GM19452 (cell line): ENCODE data around the gene DDX10.
"Not testable (repeated sequence)": the region's sequence is repeated elsewhere in the genome, so short reads cannot be mapped to it uniquely, and the experiment has no call there.

Source experiments
- ATAC-seq: cut with Tn5 transposase; IDR thresholded peaks from one replicate; pipeline ENCODE4 v1.9.1; 2021; ENCODE audit not compliant: unreplicated experiment

DDX10 gene

DNA sequence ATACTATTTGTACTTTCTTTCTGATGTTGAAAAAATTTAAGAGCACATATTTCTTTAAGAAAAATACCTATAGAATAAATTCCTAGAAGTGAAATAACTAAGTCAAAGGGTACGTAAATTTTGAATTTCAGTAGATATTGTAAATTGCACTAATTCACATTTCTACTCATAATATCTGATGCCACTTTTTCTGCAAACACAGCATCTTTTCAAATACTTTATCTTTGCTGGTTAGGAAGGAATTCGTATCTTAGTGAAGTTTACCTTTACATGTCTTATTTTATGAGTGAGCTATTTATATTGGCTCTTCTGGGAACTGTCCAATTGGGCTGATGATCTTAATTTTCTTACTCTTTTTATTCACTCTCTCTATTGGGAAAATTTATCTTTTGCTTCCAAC is 148.2 kb downstream of the DDX10 start:
- no peak for ATAC-seq

DNA sequence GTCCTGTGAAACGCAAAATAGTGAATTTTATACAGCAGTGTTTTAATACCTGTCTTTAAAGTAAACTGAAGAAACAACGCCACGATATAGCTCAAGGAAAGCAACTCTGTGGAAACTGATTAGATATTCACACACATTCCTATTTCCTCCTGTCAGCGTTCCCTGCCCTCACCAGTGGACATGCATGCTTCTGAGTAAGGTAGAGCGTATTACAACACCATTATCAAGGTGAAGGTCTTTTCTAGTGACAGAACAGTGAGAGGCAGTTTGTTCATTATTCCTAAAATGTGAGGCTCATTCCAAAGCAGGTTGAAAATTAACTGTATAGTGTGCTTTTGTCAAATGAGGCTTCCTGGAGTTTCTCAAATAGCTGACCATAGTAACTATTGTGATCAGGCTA is 153.1 kb downstream of the DDX10 start:
- no peak for ATAC-seq

- ATAC-seq, result no peak
These were observed 154.1 kb downstream of the DDX10 start for GRCh38 chr11:108818971-108819370.

DNA sequence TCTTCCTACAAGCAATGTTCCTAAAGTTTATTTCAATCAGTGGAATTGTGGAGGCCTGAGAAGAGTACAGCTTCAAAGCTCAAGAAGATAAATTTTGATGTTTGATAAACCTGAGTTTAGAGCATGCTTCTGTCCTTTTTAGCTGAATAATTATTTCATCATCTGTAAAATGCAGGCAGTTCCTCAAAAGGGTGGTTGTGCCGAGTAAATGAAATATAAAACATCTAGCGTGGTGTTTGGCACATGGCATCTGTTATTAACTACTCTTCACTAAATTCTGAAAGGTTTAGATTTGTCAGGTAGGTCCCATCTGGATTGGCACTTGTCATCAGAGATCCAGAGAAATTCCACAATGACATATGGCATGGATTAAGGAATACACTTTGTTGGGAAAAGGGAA is 155.1 kb downstream of the DDX10 start:
- ATAC-seq, result no peak

DNA sequence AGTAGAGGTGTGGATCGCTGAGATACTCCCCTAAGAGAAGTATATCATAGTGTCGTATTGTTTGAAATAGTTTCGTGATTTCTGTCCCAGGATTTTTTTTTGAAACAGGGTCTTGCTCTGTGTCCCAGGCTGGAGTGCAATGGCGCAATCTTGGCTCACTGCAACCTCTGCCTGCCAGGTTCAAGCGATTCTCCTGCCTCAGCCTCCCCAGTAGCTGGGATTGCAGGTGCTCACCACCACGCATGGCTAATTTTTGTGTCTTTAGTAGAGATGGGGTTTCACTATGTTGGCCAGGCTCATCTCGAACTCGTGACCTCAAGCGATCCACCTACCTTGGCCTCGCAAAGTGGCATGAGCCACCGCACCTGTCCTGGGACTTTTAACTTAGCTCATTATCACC is 159.1 kb downstream of the DDX10 start:
- not testable (repeated sequence) for ATAC-seq

DNA sequence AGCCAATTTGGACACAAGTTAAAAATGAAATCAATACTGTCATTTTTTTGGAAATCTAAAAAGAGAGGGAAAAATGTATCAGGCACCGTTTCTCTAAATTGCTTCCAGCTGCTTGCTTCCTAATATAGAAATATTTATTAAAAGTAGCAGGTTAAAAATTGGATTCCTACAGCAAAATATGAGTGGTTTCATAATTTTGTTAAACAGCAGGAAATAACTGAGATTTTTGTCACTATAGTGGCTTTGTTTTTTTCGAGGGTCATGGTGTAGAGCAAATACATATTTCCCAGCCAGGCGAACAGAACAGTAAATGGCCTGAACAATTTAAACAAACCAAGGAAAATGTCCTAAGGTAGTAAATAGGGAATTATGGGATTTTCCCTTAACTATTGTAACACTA is 159.7 kb downstream of the DDX10 start:
- ATAC-seq, result no peak

- ATAC-seq, result no peak
These were observed 160.5 kb downstream of the DDX10 start for GRCh38 chr11:108825381-108825780.

GRCh38 chr11:108826136-108826535 is 161.3 kb downstream of the DDX10 start:
- ATAC-seq, result no peak

DNA sequence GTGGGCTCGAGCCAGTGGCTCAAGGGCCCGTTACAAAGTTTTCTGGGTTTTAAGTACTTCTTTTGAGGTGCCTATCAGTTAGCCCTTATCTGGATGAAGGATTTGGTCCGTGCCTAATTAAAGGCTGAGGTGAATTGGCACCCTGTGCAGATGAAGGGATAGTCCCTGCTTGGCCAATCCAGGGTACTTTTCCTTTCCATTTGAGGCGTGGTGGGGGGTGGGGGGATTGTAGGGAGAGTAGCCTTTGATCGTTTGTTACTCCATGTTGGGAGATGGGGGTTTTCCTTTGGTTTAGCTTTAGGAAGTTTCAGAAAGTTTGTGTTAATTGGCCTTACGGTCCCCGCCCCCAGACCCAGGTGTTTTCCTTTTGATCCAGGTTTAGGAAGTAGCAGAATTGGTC is 170.8 kb downstream of the DDX10 start:
- ATAC-seq, result no peak

- ATAC-seq, result no peak
These were observed 171.7 kb downstream of the DDX10 start for GRCh38 chr11:108836541-108836940.

- no peak for ATAC-seq
These were observed 173.4 kb downstream of the DDX10 start for GRCh38 chr11:108838102-108838791.

- no peak for ATAC-seq
These were observed 173.9 kb downstream of the DDX10 start for GRCh38 chr11:108838792-108839105.

- ATAC-seq, result no peak
These were observed 181.1 kb downstream of the DDX10 start for GRCh38 chr11:108846009-108846408.

DNA sequence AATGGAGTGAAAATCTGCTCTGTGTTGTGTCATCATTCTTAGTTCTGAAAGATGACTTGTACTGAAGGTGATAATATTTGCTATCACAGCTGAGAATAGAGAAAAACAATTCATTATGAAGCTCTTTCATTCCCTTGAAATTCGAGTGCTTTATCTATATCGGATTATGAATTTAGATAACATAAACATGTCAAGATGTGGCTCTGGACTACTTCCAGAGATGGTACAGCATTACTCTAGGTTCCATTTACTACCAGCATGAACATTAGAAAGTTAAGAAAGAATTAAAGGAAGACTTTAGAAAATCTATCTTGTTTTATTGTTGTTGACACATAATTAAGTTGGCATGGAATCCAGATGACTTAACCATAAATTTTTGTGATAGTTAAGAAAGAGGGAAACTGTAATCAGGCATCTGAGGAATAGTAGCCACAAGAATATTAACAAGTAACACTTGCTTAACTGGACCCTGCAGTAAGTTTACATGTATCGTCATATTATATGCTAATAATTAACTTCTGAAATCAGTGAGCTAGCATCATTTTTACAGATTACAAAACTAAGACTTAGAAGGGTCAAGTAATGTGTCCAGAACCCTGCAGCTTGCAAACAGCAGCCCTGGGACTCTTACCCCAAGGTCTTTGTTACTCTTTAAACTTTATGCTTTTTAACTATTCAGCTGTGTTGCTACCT is 182.6 kb downstream of the DDX10 start:
- no peak for ATAC-seq

GRCh38 chr11:108851781-108852180 is 186.9 kb downstream of the DDX10 start:
- no peak for ATAC-seq

DNA sequence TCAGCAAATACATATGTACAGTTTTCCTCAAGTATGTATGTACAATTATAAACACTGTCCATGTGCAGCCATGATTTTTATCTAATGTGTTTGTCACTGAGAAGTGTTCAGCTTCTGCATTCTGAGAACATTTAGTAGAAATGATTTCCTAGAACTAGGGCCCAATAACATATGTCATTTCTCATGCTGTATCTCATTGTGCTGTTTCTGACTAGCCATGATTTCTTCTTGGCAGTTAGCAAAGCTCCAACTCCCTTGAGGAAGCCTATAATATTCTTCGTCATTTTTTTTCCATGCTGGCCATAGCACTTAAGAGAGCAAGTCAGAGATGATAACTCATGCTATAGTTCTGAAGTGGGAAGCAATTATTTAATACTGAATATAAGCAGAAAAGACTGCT is 187.8 kb downstream of the DDX10 start:
- ATAC-seq, result no peak

GRCh38 chr11:108853151-108853550 is 188.3 kb downstream of the DDX10 start:
- no peak for ATAC-seq

GRCh38 chr11:108853864-108854263 is 189.0 kb downstream of the DDX10 start:
- ATAC-seq, result peak; percentile 40

DNA sequence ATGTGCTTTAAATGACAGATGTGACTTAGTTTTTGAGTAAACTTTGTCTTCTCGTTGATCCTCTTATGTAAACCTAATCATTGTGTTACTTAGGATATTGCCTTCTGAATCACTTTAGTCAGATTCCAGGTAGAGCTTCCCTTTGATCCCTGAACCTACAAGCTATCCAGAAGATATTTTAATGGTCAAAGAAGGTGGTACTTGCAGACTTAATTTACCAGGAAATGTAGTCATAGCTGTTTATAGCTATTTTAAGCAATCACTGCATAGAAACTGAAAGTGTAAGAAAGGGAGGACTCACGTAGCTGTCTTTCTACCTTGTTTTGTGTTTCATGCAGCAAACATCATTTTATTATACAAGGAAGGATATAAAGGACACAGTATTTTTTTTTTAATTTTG is 189.5 kb downstream of the DDX10 start:
- peak; percentile 93 for ATAC-seq

- no peak for ATAC-seq
These were observed 192.5 kb downstream of the DDX10 start for GRCh38 chr11:108857382-108857781.

- ATAC-seq, result no peak
These were observed 193.8 kb downstream of the DDX10 start for GRCh38 chr11:108858622-108859021.

- no peak for ATAC-seq
These were observed 194.6 kb downstream of the DDX10 start for GRCh38 chr11:108859510-108859909.

DNA sequence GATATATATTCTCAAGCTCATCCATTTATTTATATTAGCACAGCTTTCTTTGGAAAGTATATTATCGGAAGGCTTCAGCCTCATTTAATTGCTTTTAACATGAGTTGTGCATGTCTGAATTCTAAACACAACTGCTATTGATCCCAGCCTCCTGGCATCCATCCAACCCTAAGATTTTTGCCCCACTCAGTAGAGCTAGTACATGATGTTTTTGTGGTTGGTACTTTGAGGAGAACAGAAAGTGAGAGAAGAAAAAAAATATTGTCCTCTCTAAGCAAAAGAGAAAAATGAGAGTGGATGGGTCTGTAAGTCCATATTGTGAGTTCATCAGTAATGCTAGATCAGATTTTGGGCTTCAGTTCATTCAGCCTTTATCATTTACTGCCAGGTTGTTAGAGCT is 198.7 kb downstream of the DDX10 start:
- no peak for ATAC-seq
